ENCODE data around the gene NMNAT1.
"Not testable (repeated sequence)": the region's sequence is repeated elsewhere in the genome, so short reads cannot be mapped to it uniquely, and the experiment has no call there.

NMNAT1 gene

DNA sequence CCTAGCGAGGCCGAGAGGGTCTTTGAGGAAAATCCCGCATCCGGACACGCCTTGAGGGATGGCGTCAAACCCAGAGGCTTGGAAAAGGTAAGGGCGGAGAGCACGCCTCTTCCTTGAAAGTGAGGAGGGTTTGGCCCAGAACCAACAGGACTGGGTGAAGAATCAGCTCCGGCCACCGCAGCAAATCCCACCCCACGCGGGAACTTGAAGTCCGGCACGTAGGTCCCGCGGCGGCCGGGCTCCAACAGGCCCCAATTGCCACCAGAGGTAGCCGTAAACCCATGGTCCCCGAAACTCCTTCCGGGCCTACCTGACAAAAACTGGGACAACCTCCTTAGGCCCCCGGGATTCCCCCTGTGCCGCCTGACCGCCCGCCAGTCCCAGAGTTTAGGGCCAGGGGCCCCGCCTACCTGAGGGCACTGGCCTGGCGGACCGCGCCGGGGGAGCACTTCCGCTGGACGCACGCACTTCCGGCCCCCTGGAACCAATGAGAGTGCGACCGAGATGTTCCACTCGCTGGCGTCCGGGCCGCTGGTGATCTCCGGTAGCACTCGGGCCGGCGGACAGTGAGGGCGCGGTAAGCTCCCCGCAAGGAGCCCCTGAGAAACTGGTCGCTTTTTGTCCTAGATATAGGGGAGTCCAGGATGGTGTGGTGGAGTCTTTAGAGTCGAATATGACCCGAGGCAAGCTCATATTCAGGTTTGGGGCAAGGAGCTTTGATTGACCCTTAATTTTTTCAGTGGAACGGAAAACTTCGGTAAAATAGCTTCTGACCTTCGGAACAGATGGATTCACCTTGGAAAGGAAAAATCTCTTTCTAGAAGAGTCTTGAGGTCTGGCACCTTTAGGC, at the start of gene NMNAT1, which contains the start of gene LZIC:
NMNAT1 (plus strand) TSS at position 537 of the 850 bp plus-strand sequence. CDS start 28,599 bp downstream, outside the sequence.
LZIC (minus strand) TSS at position 453 of the 850 bp plus-strand sequence. CDS start 6,772 bp downstream, outside the sequence.
- DNase-seq, result peak; percentile 85

DNA sequence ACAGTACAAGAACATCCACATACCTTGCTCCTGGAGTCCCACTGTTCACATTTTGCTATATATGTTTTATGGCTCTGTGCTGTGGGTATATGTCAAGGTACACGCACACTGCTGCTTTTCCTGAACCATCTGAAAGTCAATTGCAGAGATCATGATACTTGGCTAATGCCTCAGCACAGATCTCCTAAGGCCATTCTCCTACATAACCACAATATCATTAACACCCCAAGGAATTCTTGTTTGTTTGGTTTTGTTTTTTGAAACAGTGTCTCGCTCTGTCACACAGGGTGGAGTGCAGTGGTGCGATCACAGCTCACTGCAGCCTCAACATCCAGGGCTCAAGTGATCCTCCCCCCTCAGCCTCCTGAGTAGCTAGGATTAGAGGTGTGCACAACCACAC, 49.2 kb upstream of the NMNAT1 start:
- DNase-seq, result no peak

DNA sequence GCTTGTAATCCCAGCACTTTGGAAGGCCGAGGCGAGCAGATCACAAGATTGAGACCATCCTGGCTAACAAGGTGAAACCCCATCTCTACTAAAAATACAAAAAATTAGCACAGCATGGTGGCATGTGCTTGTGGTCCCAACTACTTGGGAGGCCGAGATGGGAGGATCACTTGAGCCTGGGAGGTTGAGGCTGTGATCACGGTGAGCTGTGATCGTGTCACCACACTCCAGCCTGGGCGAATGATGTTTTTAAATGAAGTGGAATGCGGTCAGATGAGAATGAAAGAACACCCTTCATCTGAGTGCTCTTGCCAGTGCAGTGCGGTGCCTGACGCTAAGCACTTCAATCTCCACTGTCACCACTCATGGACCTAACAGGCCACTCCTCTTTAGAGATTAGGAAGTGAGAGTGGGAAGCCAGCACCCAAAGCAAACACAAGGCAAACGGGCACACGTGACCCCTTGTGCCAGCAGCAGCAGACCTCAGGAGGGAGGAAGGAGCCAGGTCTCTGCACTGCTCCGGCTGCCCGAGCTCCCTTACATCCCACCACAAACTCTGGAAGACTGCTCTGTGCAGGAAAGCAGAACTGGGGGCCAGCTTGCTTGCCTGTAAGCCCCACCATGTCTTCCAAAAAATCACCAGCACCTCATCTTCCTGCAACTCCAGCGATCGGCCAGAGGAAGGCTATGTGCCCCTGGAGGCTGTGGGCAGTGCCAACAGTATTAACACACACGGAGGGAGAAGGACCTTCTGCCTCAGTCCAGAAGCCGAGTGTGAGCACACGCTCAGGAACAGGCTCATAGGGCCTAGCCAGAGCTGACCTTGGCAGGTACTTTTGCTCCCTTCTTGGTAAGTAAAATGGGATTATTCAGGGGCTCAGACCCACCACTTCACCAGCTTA, 42.9 kb upstream of the NMNAT1 start:
- DNase-seq, result no peak

DNA sequence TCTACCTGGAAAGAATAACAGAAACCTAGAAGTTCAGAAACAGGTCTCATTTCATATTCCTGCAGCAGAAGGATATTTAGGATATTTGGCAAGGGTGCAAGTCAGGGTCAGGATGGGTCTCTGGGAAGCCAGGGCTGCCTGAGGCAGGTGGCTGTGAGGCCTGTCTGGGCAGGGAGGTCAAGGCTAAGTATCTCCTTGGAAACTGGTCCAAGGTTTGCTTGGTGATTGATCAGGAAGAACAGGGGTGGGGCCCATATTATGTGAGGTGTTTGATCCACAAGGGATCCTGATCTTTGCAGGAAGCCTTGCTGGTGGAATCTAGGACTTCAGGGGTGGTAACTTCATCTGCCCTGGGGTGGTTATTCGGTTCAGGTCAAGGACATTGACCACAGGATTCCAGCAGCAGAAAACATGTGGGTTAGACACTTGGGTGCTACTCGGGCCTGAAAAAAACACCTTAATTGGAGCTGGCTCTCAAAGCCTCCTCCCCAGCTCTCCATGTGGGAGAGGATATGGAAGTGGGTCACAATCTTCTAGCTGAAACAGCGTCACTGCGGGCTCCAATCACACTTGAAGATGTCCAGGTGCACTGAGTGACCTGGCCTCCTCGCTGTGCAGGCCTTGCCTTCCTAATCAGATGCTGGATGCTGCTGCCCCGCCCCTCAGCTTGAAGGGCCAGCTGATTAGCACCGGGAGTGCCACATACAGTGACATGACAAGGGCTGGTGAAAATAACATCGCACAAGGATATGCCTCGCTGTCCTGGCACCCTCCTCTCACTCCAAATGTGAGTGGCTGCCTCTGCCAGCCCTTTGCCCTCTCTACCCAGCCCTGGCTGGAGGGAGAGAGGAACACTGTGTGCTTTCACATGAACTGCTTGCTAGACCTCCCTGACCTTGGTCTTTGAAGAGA, 41.9 kb upstream of the NMNAT1 start:
- DNase-seq, result no peak

DNA sequence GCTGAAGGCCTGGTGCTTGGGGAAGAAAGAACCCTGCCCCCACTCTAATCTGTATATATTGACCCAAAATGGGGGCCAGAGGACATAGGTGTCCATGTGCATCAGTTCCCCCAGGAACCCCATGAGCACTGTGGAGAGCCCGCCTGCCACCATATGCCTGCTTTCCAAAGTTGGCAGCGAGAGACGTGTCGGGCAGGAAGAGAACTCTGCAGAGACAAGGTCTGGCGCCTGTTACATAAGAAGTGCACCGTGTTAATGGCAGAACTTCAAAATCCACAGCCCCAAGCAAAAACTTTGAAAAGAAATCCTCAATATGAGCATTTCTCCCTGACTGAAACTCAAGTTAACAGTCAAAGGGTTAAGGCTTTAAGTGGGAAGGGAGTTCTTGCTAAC, 41.2 kb upstream of the NMNAT1 start:
- DNase-seq, result no peak

DNA sequence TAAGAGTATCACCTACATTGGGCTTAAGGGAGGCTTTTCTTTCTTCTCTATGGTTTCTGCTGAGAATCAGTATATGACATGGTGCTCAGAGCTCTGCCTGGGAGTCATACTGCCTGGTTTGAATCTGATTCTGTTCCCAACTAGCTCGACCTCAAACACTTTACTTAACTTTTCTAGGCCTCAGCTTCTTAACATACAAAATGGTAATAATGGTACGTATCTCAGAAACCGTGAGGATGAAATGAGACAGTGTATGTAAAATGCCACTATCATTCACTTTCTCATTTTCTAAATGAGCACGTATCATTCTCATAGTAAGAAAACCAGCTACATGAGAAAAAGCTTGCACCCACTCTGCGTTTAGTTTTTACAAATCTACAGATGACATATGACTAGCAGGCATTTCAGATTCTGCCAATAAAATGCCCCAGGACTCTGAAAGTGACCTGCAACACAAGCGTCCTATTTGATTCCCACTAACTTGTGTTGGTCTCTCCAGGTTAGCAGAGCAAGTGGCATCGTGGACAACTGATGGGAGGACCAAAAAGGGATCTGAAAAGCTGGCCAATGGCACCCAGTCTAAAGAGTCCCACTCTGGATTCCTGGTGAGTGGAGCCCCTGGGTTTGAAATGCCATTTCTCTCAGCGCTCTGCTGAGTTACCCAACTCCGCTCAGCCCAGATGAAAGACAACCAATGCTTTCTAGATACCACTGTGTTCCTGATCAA, 39.3 kb upstream of the NMNAT1 start:
- no peak for DNase-seq

DNA sequence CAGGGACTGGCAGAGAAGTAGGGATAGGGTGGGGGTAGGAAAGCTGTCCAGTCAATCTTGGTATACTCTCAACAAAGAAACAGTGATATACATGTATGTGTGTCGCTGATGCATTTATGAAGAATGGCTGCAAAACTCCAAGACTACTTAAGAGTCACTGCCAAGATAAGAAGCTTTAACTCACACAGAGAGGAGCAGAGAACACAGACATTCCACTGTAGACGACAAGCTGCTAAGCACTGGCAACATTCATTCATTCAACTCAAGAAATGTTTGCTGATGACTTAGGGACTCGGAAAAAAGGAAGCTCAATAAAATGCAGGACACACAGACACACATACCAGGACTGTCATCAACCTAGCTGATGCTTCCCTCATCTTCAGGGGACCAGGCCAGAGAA, 38.7 kb upstream of the NMNAT1 start:
- no peak for DNase-seq

DNA sequence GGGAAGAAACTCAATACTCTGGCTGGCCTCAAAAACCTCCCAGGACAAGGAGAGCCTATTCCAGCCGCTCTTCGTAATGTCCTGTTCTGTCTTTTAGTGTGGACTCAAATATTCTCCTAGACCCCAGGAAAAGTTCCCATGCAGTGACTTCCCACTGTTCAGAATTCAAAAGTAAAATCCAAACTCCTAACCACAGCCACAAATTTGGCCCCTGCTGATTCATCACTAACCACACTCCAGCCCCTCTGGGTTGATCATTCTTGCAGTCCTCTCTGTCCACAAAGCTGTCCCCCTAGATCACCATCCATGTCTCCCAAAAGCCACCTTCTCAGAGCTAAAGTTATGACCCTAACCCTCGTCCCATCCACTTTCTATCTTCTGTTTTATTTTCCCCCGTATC, 38.3 kb upstream of the NMNAT1 start:
- DNase-seq, result no peak

DNA sequence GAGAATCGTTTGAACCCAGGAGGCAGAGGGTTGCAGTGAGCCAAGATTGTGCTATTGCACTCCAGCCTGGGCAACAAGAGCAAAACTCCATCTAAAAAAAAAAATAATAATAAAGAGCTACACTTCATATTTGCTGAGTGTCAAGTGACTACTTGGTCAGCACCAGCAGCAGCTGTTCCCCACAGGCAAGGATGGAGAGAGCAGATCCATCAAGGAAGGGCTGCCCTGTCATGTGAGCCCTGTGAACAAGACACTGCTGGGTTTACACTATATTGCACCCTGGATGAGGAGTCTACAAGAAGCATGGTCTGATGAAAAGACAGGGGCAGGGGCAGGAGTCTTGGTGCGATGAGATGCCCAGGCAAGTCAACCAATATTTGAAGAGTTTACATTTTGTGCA, 36.8 kb upstream of the NMNAT1 start:
- no peak for DNase-seq

DNA sequence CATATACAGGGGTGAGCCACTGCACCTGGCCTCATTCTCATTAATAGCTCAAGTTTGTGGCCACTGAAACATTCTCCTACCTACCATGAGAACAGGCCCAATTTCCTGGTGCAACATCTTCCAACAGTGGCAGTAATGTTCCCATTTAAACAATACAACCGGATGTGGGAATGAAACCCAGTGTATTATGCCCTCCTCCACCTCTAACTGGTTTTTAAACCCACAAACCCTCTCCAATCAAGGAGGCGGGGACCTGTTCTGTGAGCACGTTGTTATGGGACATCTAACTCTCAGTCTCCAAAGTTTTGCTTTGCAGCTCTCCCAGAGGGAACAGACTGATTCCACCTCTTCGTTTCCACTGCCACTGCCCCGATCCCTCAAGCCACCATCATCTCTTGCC, 35.8 kb upstream of the NMNAT1 start:
- DNase-seq, result no peak

DNA sequence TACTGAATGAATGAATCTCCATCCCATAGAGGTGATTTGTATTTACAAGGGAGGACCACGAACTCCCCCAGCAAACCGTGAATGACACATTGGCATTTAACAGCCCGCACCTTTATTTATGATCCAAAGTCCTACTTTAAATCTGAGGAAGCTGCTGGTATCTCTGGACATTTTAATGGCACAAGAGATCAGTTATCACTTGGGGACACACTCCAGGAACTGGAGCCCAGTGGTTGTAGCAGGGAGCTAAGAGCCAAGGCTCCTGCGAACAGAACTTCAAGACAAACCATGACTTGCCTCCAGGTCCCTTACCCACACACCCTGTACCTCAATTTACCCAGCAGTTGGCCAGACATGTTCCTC, 34.4 kb upstream of the NMNAT1 start:
- no peak for DNase-seq

DNA sequence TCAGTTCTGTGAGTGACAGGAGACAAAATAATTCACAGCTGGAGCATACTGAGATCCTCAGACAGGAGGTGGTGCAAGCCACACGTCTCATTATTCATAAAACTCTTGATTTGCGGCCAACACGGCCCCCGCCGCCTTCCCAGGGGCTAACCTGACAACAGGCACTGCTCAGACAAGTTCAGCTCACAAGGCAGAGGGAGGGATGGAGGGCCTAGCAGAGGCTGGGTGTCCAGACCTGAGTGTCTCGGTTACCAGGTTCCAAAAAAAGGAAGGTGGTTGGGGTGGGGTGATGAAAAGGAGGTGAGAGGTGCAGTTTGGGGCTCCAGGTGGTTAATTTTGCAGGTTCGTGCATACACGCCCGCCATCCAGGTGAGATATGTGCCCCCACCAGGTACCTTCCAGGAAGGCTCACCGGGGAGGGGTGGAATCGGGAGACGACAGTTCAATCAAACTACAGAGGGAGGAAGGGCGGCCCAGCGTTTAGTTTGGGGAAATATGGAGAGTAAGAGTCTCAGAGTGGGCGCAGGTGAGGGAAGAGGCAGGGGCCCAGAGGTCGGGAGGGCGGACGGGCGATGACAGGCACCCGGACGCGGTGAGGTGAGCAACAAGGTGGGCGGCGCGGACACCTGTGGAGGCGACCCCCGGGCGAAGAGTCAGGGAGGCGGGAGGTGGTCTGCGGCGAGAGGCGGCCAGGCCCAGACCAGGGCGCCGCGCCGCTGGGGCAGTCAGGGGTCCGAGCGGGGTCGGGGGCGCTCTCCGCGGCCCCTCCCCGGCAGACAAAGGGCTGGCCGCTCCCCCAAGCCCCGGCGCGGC, 33.8 kb upstream of the NMNAT1 start:
- no peak for DNase-seq

DNA sequence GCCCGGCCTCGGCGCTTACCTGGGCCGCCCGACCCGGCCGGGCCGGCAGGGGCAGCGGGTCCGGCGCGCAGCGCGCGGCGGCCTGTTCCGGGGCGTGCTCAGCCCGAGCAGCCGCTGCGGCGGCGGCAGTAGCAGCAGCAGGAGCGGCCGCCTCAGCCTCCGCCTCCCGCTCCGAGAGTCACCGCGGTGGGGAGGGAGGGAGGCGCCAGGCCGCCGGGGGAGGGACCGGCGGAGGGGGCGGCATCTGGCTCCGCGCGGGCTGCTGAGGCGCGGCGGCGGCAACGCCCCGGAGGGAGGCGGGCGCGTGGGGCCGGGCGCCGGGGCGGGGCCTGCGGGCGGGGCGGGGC, 33.2 kb upstream of the NMNAT1 start, which contains the start of gene CTNNBIP1:
CTNNBIP1 (minus strand) TSS at position 194 of the 347 bp plus-strand sequence. CDS start 38,205 bp downstream, outside the sequence.
- DNase-seq, result no peak

DNA sequence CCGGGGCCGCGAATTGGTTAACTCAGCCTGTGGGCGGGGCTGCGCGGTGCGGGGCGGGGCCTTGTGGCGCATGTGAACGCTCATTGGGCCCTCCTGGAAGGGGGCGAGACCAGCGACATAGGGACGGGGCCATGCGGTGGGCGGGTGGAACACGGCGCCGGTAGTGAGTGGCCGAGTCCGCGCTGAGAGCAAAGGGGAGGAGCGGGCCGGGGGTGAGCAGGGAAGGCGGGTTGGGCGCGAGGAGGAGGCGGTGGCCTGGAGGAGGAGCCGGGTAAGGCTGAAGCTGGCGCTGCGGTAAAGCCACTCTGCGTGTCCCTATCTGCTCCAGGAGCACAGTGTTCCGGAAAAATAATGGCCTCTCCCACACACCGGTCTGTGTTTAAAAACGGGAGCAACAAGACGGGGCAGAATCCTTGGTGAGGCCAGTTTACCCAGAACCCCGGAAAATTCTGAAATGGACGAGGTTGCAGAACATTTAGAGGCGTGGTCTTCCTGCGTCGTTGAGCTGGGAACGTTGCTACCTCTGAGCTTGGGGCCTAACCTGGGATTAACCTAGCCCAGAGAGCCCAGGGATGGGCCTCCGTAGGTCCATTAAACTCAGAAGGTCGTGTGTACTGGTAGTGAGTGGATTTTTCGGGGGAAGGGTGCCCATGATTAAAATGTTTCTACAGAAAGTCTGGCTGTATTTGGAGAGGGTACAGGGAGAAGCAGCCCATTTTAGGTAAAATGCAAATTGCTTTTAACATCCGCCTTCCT, 32.7 kb upstream of the NMNAT1 start:
- DNase-seq, result peak; percentile 99

DNA sequence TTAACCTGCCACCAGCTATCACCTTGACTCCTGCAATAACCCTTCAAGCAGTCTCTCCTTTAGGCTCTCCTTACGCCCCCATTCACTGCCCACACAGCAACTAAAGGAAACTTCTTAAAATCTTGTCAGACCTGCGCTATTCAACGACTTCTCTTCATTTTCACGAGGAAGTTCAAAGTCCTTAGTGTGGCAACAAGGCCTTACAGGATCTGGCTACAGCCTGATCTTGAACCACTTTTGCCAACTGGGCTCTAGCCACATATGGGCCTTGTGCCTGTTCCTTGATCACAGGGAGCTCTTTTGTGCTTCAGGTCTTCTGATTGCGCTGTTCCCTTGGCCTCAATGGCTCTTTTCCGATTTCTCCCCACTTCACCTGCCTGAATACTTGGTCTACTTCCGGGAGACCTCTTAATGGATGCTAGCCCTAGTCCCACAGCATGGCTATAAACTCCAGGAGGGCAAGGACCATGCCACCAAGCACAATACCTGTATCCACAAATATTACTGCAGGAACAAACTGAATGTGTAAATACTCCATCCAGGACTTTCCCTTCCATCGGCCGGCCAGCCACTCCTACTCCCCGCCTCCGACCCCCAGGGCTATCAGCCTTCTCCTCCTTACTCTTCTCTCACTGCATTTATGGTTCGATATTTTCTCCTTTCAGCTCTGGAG, 30.9 kb upstream of the NMNAT1 start:
- no peak for DNase-seq

DNA sequence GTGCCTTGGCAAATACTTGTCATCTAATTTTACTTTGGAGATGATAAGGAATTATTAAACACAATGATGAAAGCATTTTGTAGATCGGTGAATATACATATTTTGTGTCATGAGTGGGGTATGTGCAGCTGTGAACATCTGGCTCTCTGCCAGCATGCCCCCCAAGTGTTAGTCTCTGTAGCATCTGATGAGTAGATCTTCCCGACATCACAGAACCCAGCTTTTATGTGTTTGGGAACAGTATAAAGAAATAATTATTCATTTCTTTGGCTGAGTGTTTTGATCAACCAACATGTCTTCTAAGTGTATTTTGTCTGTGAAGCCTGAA, 28.7 kb upstream of the NMNAT1 start:
- DNase-seq, result no peak

DNA sequence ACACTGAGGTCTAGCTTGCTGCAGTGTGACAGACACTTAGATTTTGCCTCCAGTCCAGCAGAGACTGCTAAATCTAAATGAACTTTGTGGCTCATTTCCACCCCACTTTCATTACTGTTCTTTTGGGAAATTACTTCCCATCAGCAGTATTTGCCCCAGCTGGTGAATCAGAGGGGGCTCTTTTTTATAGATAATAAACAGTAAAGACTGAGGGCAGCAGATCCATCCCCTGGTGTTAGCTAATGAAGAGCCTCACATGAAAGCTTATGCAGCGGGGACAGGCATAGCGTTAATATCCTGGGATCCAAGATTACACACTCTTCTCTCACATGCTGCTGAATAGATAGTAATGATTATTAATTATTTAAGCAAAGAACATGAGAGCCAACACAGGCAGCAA, 26.8 kb upstream of the NMNAT1 start:
- DNase-seq, result no peak

DNA sequence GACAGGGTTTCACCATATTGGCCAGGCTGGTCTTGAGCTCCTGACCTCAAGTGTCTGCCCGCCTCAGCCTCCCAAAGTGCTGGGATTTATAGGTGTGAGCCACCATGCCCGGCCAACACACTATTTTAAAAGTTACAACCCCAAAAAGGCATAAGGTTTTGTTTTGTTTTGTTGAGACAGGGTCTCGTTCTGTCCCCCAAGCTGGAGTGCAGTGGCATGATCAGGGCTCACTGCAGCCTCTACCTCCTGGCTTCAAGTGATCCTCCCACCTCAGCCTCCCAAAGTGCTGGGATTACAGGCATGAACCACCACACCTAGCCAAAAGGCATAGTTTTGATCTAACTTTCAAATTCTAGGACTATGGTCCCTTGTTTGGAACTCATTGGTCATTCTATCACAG, 25.8 kb upstream of the NMNAT1 start:
- DNase-seq, result not testable (repeated sequence)

DNA sequence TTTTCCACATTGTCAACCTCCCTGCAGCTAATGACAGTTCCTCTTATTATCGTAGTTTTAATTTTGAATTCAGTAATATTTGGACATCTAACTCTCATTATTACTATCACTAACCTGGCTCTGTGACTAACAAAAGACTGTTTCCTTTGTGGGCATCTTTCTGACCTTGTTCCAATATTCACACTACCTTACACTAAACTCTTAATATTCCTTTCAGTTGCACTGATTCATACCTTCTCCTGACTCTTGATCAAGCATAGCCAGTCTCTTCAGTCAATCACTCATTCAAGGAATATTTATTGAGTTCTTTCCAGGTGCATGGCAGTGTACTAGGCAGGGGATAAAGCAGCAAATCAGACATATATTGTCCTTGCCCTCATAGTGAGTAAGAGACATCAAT, 25.4 kb upstream of the NMNAT1 start:
- DNase-seq, result no peak

DNA sequence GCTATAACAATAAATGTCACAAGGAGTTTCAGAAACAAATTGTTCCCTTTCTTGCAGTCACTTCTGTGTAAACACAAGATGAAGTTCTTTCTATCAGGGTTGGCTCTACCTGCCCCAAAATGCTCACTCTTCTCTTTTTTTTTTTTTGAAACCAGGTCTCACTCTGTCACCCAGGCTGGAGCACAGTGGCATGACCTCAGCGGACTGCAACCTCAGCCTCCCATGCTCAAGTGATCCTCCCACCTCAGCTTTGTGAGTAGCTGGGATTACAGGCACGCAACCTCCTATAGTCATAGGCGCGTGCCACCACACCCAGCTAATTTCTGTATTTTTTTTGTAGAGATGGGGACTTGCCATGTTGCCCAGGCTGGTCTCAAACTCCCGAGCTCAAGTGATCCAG, 22.7 kb upstream of the NMNAT1 start:
- no peak for DNase-seq
